Esophagus muscularis mucosa (tissue), 4 donors: ENCODE data around the gene DES. TPM values are rescaled to one million over a fixed set of nuclear protein-coding genes. Genes with fewer than 3 reads are reported as not detected.

ENCODE experiments used
- DNase-seq: peaks from one replicate; pipeline ENCODE4 v3.0.0-alpha.2; 2017; ENCODE audit errors: extremely low spot score
- H3K27ac ChIP-seq, 4 donors: fragments of 200-600 bp; sonication (generic); replicated peaks in 1 of 4; 1 replicate in 3 of 4; 2 replicates in 1 of 4; pipeline ENCODE4 v1.5.1; 2016 to 2019; ENCODE audit warnings: mild to moderate bottlenecking in 1 of 4
- H3K27me3 ChIP-seq, 4 donors: fragments of 200-600 bp; sonication (generic); one replicate each; pipeline versions ENCODE4 v1.5.1 to v1.6.0; 2016 to 2019
- H3K36me3 ChIP-seq, 4 donors: fragments of 200-600 bp; sonication (generic); one replicate each; pipeline ENCODE4 v1.5.1; 2016 to 2019
- H3K4me1 ChIP-seq, 4 donors: fragments of 200-600 bp; sonication (generic); one replicate each; pipeline ENCODE4 v1.5.1; 2016 to 2019
- H3K4me3 ChIP-seq, 4 donors: fragments of 200-600 bp; sonication (generic); 1 replicate in 2 of 4; 2 replicates in 2 of 4; pipeline ENCODE4 v1.5.1; 2016 to 2019; ENCODE audit warnings: mild to moderate bottlenecking in 4 of 4, moderate library complexity in 1 of 4
- H3K9me3 ChIP-seq, 4 donors: fragments of 200-600 bp; sonication (generic); 1 replicate in 3 of 4; 2 replicates in 1 of 4; pipeline ENCODE4 v1.5.1; 2016 to 2019
- EP300 ChIP-seq: sonication (generic); formaldehyde crosslinking; IDR thresholded peaks from one replicate; pipeline ENCODE4 v1.6.1; 2017; ENCODE audit warnings: antibody characterized with exemption
- POLR2A ChIP-seq: fragments of 450-650 bp; IDR thresholded peaks from one replicate; pipeline ENCODE4 v1.6.1; 2017; ENCODE audit warnings: antibody characterized with exemption, moderate library complexity, mild to moderate bottlenecking, low read depth
- POLR2AphosphoS5 ChIP-seq, 2 donors: sonication (generic); formaldehyde crosslinking; IDR thresholded peaks; one replicate each; pipeline ENCODE4 v1.6.1; 2017; ENCODE audit warnings: antibody characterized with exemption in 2 of 2
- WGBS: methylation state at CpG from one replicate; pipeline ENCODE4 v1.1.5; 2018; 5-methylcytosine and 5-hydroxymethylcytosine counted together
- intact Hi-C: fragments of 100-400 bp; cut with DNase I; formaldehyde crosslinking; loops from one replicate; pipeline ENCODE4 v1.15.1; 2023
- total RNA-seq, 4 donors: library from RNA; depleted of rRNA; stranded (reverse); fragments of >200 nt; gene quantifications; one replicate each; pipeline versions ENCODE4 v1.1.0 to v1.2.1, GENCODE V29; 2016
- TF ChIP-seq, protein P1 (sequence below), 3 experiments: fragments of 200-600 bp in 2 of 3; fragments of 450-650 bp in 1 of 3; sonication (generic) in 2 of 3; IDR thresholded peaks; one replicate each; pipeline ENCODE4 v1.5.1; 2017 to 2019; ENCODE audit warnings: antibody characterized with exemption in 3 of 3, mild to moderate bottlenecking in 2 of 3, moderate library complexity in 1 of 3

The DES gene
- total RNA-seq, 4 donors from 2014 or later, result 19,781 to 23,770 (median 22,752) TPM

DNA sequence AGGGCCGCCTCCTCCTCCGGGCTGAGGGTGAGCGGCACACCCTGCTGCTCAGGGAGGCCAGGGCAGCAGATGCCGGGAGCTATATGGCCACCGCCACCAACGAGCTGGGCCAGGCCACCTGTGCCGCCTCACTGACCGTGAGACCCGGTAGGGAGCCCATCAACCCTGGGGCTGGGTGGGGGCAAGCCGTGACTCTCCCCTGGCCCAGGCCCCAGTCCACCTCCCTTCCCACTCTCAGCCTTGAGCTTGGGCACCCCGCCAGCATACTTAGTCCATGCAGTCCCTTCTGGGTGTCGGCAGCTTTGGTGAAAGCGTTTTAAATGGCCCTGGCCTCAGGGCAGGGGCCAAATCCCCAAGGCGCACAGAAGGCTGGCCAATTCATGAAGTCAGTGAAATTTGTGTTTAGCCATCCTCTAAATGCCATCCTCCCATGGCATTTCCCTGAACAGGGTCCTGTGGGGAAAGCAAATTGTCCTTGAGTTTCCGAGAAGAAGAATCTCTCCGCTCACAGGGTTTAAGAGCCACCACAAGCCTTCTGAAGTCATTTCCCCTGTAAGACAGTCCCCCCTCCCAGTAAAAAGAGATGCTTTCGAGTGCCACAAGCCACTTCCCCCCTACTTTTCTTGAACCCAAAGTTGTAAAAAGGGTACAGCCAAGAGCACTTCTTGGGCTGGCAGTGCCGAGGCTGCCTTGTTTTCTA lies 33.6 kb downstream of the DES start:
- Histone ChIP-seq H3K27ac (peak overlapping the region; percentile 94 to 99 (median 96)), H3K27me3 (peaks cover 0 to 21% (median 0%) of the 10 kb centered on the region in 4 donors), H3K4me1 (peaks cover 25 to 100% (median 94%) of the 10 kb centered on the region in 4 donors), H3K36me3 (peaks cover 0 to 14% (median 10%) of the 10 kb centered on the region in 4 donors), H3K4me3 (peak overlapping the region; percentile 15 to 49 (median 31)), H3K9me3 (no peaks in the 10 kb centered on the region)
- TF ChIP-seq EP300, result peak; percentile 80
- no peak for TF ChIP-seq POLR2A
- peak; percentile 60 to 72 for TF ChIP-seq POLR2AphosphoS5 (IDR thresholded peaks at IDR 0.05)
- TF ChIP-seq, protein P1, sequence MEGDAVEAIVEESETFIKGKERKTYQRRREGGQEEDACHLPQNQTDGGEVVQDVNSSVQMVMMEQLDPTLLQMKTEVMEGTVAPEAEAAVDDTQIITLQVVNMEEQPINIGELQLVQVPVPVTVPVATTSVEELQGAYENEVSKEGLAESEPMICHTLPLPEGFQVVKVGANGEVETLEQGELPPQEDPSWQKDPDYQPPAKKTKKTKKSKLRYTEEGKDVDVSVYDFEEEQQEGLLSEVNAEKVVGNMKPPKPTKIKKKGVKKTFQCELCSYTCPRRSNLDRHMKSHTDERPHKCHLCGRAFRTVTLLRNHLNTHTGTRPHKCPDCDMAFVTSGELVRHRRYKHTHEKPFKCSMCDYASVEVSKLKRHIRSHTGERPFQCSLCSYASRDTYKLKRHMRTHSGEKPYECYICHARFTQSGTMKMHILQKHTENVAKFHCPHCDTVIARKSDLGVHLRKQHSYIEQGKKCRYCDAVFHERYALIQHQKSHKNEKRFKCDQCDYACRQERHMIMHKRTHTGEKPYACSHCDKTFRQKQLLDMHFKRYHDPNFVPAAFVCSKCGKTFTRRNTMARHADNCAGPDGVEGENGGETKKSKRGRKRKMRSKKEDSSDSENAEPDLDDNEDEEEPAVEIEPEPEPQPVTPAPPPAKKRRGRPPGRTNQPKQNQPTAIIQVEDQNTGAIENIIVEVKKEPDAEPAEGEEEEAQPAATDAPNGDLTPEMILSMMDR (IDR thresholded peaks at IDR 0.05), result no peak
- WGBS, result 37% methylated on average over 10 of the region's 18 CpGs
- intact Hi-C loops, result no loop called here
- no peak for DNase-seq

DNA sequence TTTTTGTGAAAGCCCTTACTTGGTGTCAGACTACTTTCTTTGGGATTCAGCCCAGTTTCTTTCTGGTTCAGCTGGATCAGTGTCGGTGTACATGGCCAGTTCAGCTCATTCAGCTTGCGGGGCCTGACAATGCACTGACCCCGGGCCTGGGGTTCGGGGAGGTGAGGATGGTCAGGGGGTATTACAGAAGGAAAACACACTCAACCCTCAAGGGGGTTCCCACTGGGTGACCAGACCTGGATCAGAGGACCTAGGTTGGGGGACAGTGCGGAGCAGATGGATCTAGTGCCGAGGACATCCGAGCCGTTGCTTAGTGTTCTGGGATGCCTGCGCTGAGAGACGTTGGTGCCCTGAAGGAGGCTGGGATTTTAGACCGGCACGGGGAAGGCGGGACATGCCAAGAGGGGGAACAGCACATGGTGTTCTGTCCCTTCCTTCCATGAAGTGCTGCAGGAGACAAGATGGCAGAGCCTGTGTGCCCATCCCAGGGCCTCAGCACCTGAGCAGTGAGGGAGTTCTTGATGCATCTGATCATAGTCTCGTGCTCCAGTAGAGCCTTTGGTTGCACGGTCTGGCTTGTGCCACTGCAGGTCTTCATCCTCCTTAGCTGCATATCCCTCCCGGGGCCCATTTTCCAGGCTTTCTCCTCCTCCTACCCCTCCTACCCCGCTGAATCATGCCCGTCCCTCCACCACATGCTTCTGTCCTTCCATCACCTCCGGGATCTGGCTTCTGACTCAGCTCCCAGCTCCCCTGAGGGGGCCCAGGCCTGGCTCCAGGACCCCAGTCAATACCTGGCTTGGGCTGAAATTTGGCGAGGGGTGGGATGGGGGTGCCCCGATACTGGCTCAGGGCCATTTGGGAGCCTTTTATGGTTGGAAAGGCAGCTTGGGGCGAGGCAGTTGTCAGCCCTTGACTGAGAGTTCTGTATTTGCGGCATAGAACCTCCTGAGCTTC lies 34.5 kb downstream of the DES start:
- Histone ChIP-seq H3K9me3 (no peaks in the 10 kb centered on the region), H3K4me1 (peaks cover 25 to 100% (median 92%) of the 10 kb centered on the region in 4 donors), H3K4me3 (peak overlapping the region; percentile 15 to 49 (median 23)), H3K27ac (peak overlapping the region; percentile 94 to 99 (median 96)), H3K27me3 (peaks cover 0 to 17% (median 0%) of the 10 kb centered on the region in 4 donors), H3K36me3 (peaks cover 0 to 14% (median 10%) of the 10 kb centered on the region in 4 donors)
- peak; percentile 98 for TF ChIP-seq EP300
- TF ChIP-seq POLR2AphosphoS5 (IDR thresholded peaks at IDR 0.05), result peak; percentile 84 to 90
- no peak for TF ChIP-seq POLR2A
- DNase-seq, result peak; percentile 95
- intact Hi-C loops, result no loop called here
- WGBS, result 31% methylated on average over 21 of the region's 23 CpGs

DNA sequence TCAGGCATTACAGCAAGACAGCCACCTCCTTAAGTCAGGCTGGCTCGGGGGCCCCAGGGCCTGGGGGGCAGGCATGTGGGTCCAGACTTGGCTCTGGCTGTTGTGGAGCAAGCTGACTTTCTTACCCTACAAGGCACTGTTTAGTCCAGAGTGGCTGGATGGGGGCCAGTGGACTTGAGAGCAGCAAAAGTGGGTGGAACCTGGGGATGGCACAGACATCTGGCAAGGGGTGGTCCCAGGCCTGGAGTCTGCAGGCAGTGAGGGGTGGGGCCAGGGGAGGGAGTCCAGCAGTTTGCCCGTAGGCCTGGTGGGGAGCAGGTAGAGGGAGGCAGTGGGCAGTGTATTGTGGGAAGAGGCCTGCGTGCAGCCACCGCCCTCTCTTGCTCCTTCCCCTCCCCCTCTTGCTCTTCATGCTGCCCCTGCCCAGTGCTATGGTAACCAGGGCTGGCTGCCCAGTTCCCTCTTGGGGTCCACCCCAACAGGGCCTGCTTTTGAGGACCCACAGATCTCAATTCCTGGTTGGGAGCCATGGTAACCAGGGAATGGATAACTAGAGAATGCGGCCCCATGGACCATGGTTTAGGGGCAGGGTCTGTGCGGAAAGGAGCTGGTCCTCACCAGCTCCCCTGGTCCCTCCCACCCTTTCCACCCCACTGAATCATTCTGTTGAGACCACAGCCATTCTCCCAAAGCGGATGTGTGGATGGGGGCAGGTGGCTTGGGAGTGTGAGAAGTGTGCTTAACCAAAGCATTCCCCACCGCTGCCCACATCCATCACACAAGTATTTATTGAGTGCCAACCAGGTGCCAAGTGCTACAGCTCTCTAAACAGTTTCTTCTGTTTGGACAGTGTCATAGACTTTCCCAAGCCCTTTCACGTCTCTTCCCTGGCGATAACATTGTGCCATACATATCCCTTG lies 35.8 kb downstream of the DES start:
- H3K27me3 ChIP-seq, result peaks cover 0 to 6% (median 0%) of the 10 kb centered on the region in 4 donors
- H3K36me3 ChIP-seq, result peaks cover 0 to 11% (median 9%) of the 10 kb centered on the region in 4 donors
- peak overlapping the region; percentile 94 to 99 (median 96) for H3K27ac ChIP-seq
- WGBS, result 57% methylated on average over 9 of the region's 10 CpGs
- intact Hi-C loops, result no loop called here
- peak; percentile 80 for TF ChIP-seq POLR2AphosphoS5 (IDR thresholded peaks at IDR 0.05)
- no peak for TF ChIP-seq POLR2A
- TF ChIP-seq, protein P1 (IDR thresholded peaks at IDR 0.05), result peak in 1 of 3 experiments; percentile 16
- TF ChIP-seq EP300, result peak; percentile 44
- peak overlapping the region in 3 of 4 donors; percentile 15 to 27 (median 26) for H3K4me3 ChIP-seq
- peaks cover 22 to 100% (median 92%) of the 10 kb centered on the region in 4 donors for H3K4me1 ChIP-seq
- DNase-seq, result peak; percentile 96
- H3K9me3 ChIP-seq, result no peaks in the 10 kb centered on the region

DNA sequence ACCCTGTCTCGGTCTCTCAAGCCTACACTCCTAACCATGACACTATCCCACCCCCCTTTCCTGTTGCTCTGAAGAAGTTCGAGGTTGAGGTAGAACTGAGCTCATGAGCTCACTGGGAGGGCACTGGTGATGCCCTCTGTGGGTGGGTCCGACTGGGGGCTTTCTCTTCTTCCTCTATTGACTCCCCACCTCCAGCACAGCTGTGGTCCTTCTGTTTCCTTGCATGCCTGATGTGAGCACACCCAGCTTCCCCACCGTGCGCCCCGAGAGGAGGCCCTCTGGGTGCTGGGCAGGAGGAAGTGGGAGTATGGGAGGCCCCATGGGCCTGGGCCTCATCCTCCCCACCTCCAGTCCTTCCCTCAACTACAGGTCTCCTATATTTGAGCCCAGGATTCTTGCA lies 37.4 kb downstream of the DES start:
- Histone ChIP-seq H3K4me1 (peaks cover 38 to 100% (median 92%) of the 10 kb centered on the region in 4 donors), H3K27me3 (peaks cover 0 to 2% (median 0%) of the 10 kb centered on the region in 4 donors), H3K27ac (peak overlapping the region; percentile 94 to 99 (median 96)), H3K36me3 (peaks cover 0 to 9% (median 2%) of the 10 kb centered on the region in 4 donors), H3K4me3 (no peak overlapping the region), H3K9me3 (no peaks in the 10 kb centered on the region)
- no peak for DNase-seq
- TF ChIP-seq POLR2AphosphoS5 (IDR thresholded peaks at IDR 0.05) (no peak), POLR2A (no peak), EP300 (no peak)
- TF ChIP-seq, protein P1 (IDR thresholded peaks at IDR 0.05), result no peak
- WGBS, result 80% methylated on average over 6 of the region's 6 CpGs
- intact Hi-C loops, result no loop called here
